ENCODE measurements around the gene SLC5A7.

DNA sequence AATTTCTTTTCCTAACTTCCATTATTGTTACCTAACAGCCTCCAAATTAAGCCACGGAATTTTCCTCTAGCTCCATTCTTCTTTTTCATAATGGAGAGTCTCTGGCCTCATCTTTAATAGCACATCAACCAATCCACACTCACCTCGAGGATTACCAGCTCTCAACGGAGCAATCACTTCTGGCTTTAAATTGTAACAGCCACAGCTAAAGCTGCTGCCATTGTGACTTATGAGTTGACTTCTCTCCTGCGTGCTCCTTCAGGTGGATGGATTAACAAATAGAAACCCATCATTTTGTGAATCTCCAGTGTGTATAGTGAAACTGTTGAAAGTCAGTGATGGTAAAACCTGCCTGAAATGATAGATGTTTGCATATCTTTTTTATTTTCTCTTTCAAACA lies 24.9 kb upstream of the SLC5A7 start:
- TF ChIP-seq, protein P1, sequence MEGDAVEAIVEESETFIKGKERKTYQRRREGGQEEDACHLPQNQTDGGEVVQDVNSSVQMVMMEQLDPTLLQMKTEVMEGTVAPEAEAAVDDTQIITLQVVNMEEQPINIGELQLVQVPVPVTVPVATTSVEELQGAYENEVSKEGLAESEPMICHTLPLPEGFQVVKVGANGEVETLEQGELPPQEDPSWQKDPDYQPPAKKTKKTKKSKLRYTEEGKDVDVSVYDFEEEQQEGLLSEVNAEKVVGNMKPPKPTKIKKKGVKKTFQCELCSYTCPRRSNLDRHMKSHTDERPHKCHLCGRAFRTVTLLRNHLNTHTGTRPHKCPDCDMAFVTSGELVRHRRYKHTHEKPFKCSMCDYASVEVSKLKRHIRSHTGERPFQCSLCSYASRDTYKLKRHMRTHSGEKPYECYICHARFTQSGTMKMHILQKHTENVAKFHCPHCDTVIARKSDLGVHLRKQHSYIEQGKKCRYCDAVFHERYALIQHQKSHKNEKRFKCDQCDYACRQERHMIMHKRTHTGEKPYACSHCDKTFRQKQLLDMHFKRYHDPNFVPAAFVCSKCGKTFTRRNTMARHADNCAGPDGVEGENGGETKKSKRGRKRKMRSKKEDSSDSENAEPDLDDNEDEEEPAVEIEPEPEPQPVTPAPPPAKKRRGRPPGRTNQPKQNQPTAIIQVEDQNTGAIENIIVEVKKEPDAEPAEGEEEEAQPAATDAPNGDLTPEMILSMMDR (IDR thresholded peaks at IDR 0.05; ENCODE audit: insufficient read depth, low read length, poor library complexity, severe bottlenecking): no peak
- TF ChIP-seq EZH2phosphoT487 (conservative IDR thresholded peaks at IDR 0.05; ENCODE audit: low read length): no peak
